Left cardiac atrium (tissue), 4 donors: Measurements from ENCODE around the gene MPZL2. TPM values are rescaled to one million over a fixed set of nuclear protein-coding genes. Genes with fewer than 3 reads are reported as not detected.
A peak's percentile ranks its signal among the peaks of the same experiment; 100 is the strongest.
"Not testable (repeated sequence)": the region's sequence is repeated elsewhere in the genome, so short reads cannot be mapped to it uniquely, and the experiment has no call there.

Experiments
- ATAC-seq, 2 donors: fragments of 200-7000 bp; cut with Tn5 transposase; one replicate each; pipeline ENCODE4 v1.9.1; 2020; ENCODE audit warnings: mild to moderate bottlenecking in 2 of 2, moderate library complexity in 2 of 2
- DNase-seq: peaks from one replicate; pipeline ENCODE4 v3.0.0-alpha.2; 2020
- intact Hi-C, 2 donors: fragments of 100-400 bp; cut with DNase I; formaldehyde crosslinking; loops; one replicate each; pipeline versions ENCODE4 v1.14.1 to v1.15.1; 2022 to 2023
- long read RNA-seq: library from polyadenylated mRNA; unstranded; transcript quantifications from one replicate; pipeline ENCODE4 v2.0.0, GENCODE V29; 2021
- total RNA-seq, 2 donors: library from RNA; stranded (reverse); fragmentation: NEBNext Ultra II Directional; extraction: Animal tissue kit (Norgen Biotek cat#: 25700); gene quantifications; one replicate each; pipeline ENCODE4 v1.2.1, GENCODE V29; 2021
- donor health status: DM: no; HTN: yes; CAD: no.
- donor health status: DM: no; HTN: yes; CAD: no; lungs with severe emphysema.
- donor health status: DM: yes; HTN: yes; CAD: no.
- donor health status: Dilated cardiomyopathy.

Gene MPZL2
- 10 to 100 TPM; 11.6 to 47.8 TPM for total RNA-seq
- long read RNA-seq, transcript MPZL2-201 (6 exons, 2,620 nt) = major isoform, 56 of 61 reads
- long read RNA-seq, partial matches to known transcripts = 0 of 61 reads
- long read RNA-seq, other reads (novel, unspliced or antisense) = 4 of 61 reads

DNA sequence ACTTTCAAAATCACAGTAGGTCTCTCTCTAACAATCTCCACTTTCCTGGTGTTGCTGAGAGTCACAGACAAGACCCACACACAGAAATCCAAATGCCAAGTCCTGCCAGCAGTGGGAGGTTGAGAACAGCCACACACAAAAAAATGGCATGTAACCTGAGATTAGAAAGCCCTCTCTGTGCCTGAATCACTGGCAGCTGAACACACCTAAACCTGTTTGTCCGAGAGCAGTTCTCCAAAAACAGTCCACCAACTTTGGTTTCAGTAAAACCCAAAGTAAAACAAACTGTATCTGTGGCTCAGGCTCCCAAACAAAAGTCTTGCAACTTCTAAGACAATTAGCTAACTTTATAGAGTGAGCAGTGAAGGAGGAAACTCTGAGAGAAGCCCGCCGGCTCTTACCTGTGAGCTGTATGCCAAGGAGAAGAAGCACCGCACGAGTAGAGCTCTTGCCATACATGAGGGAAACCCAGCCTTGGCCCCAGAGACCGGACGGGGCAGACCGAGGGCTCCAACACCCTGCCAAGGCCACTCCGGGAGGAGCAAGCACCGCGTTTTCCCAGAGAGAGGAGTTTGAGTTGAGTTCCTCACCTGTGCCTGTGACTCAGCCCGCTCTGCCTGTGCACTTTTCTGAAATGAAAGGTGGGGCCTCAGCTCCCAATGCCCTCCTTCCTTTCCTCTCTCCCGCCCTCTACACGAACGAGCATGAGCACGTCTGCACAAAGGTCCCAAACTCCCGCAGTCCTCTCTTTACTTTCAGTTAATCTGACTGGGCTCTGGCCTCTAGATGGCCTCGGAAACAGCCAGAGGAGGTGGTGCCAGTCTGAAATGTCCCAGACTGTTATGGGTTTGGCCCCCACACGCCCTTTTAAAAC is at the start of gene MPZL2:
Gene MPZL2, minus strand, starts transcription at position 603 of the 874 bp plus-strand sequence. Its CDS starts 144 bp downstream, at position 459.
- peak; percentile 49 for DNase-seq
- ATAC-seq = peak; percentile 67 to 82
- intact Hi-C loops = no loop called here

GRCh38 chr11:118313242-118313641 is 49.1 kb upstream of the MPZL2 start:
- DNase-seq (no peak), ATAC-seq (no peak)
- intact Hi-C loops = no loop called here

GRCh38 chr11:118312328-118312727 is 48.2 kb upstream of the MPZL2 start:
- no peak for DNase-seq
- intact Hi-C loops = no loop called here
- no peak for ATAC-seq

DNA sequence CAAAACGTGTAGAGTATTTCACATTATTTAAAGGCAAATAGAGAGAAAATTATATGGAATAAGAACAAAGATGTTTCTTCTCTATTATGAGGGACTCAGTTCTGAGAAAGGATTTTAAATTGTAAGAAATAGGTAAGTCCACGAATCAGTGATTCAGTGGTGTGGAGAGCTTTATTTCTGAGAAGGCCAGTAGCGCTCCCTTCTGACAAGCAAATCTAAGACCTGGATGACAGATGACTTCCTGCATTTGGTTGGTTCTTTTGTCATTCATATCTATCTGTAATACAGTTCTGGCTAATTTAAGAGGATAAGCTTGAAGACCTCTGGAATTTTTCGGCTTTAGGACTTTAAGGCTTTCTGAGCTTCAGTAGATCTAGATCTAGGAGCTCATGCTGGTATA is 47.4 kb upstream of the MPZL2 start:
- ATAC-seq = no peak

GRCh38 chr11:118310781-118311485 is 46.8 kb upstream of the MPZL2 start:
- DNase-seq (no peak), ATAC-seq (no peak)

More for the DNA sequence above, 47.4 kb upstream of the MPZL2 start:
- no peak for DNase-seq
- intact Hi-C loops = no loop called here

GRCh38 chr11:118310271-118310670 is 46.2 kb upstream of the MPZL2 start:
- ATAC-seq (no peak), DNase-seq (no peak)
- intact Hi-C loops = no loop called here

More at GRCh38 chr11:118310781-118311485, 46.8 kb upstream of the MPZL2 start:
- intact Hi-C loops = no loop called here

DNA sequence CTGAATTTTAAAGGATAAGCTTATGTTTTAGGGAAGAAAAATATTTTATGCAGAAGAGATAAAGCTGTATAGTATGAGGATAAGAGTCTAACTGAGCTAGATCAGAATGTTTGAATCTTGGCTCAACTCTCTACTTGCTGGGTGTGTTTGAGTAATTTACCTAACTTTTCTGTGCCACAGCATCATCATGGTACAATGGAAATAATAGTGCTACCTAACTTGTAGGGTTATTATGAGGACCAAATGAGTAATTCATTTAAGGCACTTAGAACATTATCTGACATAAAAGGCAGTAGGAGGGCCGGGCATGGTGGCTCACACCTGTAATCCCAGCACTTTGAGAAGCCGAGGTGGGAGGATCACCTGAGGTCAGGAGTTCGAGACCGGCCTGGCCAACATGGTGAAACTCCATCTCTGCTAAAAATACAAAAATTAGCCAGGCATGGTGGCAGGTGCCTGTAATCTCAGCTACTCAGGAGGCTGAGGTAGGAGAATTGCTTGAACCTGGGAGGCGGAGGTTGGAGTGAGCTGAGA is 45.0 kb upstream of the MPZL2 start:
- intact Hi-C loops, DNase-seq, ATAC-seq: not testable (repeated sequence)

GRCh38 chr11:118306556-118306955 is 42.5 kb upstream of the MPZL2 start:
- ATAC-seq (no peak), DNase-seq (no peak)
- intact Hi-C loops = no loop called here

DNA sequence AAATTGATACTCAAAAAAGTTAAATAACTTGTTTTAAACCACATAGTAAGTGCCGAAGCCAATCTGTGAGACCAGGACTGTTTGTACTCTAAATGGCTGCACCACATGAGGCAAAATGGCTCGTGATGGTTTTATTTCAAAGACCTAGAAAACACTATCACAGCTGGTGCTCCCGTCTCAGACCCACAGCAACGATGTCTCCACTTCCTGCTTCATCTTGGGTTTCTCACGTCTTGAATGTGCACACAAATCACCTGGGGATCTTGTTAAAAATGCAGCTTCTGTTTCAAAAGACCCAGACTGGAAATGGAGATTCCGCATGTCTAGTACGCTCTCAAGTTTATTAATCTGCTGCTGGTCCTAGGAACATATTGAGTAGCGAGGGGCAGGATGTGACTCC is 41.6 kb upstream of the MPZL2 start:
- intact Hi-C loops = no loop called here
- no peak for ATAC-seq
- DNase-seq = no peak

DNA sequence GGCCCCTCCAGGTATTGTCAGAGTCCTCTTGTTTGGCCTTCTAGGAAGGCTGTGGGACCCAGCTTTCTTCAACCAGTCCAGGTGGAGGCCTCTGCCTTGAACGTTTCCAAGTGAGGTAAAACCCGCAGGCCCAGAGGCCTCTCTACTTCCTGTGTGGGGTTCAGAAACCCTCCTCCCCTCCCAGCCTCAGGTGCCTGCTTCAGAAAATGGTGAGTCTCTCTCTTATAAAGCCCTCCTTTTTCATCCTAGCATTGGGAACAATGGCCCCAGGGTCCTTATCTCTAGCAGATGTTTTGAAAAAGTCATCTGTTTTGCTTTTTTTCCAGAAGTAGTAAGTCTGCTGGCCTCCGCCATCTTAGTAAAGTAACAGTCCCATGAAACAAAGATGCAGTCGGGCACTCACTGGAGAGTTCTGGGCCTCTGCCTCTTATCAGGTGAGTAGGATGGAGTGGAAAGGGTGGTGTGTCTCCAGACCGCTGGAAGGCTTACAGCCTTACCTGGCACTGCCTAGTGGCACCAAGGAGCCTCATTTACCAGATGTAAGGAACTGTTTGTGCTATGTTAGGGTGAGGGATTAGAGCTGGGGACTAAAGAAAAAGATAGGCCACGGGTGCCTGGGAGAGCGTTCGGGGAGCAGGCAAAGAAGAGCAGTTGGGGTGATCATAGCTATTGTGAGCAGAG is 40.6 kb upstream of the MPZL2 start, which contains the start of gene CD3E:
Gene CD3E, plus strand, starts transcription at position 163 of the 681 bp plus-strand sequence. Its CDS starts 223 bp downstream, at position 386.
- ATAC-seq = peak in 1 of 2 donors; percentile 44
- intact Hi-C loops = no loop called here

GRCh38 chr11:118304227-118304567 is 40.1 kb upstream of the MPZL2 start:
- DNase-seq (no peak), ATAC-seq (no peak)
- intact Hi-C loops = no loop called here

More for the DNA sequence above, 40.6 kb upstream of the MPZL2 start, which contains the start of gene CD3E:
- no peak for DNase-seq

DNA sequence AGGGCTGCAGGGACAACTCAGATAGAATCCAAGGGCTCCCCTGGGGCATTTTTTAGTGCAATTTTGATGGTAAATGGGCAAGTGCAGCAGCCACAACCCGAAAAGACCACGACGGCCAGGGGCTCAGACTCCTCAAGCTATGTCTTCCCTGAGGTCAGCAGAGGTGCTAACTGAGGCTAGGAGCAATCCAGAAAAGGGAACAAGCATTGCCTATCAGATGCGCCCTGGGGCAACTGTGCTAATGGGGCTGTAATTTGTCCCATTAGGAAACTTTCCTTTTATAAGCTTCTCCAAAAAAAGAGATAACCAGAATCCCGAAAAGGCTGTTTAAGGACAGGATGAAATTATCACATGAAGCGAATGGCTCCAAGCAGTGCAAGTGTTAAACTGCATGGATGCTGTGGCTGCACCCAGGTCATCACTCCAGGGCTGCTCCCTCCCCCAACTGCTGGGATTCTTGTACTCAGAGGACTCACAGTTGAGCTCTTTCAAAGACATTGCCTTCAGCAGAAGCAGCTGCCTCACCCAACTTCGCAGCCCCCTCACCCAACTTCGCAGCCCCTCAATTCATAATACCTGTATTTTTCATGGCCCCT is 37.6 kb upstream of the MPZL2 start:
- intact Hi-C loops = no loop called here
- DNase-seq = no peak
- ATAC-seq = no peak

DNA sequence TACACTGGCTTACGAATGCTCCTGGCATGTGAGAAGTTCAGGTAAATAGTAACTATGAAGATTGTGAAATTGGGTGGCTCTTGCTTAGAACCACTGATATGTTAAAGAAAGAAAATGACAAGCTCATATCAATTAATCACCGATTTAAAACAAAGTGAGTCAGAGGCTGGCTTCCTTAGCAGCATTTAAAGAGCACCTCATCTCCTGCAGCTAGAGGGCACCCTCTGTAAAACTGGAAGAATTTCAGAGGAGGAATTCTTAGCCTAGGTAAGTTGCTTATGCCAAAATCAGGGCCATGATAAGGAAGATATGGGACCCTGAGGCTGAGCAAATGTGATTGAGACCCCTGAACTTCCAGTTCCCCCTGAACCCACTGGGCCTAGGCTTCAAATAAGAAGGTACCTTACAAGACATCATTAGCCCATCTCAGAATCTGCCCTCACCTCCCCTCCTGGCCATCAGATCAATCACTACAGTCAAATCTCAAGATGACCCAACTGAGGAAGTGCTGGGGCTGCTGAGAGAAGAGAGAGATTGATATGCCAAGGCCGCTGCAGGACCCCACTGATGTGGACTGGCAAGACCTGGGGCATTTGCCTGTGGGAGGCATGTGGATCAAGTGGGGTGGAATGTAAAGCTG is 31.8 kb upstream of the MPZL2 start:
- ATAC-seq = peak in 1 of 2 donors; percentile 37
- no peak for DNase-seq
- intact Hi-C loops = loop anchor here (2.0 to 10.0 kb wide), 2 partner anchors 101 to 193 kb away; no protein-coding TSS in a partner anchor

- ATAC-seq (no peak), DNase-seq (no peak)
- intact Hi-C loops = loop anchor here in 1 of 2 donors (10.0 kb wide), 1 partner anchor 100 kb away; no protein-coding TSS in a partner anchor
These were observed 31.1 kb upstream of the MPZL2 start for GRCh38 chr11:118295199-118295598.

DNA sequence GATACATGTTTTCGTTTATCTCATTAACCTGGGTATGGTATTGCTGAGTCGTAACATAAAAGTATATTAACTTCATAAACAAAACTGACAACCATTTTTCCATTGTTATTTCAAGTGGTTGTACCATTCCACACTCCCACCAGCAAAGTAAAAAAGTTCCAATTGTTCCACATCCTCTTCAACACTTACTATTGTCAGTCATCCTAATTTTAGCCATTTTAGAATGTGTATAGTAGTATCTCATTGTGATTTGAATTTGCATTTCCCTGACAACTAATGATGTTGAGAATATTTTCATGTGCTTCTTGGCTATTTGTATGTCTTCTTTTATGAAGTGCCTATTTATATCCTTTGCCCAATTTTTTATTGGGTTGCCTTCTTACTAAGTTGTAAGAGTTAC is 30.0 kb upstream of the MPZL2 start:
- DNase-seq (no peak), ATAC-seq (no peak)
- intact Hi-C loops = loop anchor here in 1 of 2 donors (5.0 to 10.0 kb wide), 2 partner anchors 99 to 147 kb away; no protein-coding TSS in a partner anchor

DNA sequence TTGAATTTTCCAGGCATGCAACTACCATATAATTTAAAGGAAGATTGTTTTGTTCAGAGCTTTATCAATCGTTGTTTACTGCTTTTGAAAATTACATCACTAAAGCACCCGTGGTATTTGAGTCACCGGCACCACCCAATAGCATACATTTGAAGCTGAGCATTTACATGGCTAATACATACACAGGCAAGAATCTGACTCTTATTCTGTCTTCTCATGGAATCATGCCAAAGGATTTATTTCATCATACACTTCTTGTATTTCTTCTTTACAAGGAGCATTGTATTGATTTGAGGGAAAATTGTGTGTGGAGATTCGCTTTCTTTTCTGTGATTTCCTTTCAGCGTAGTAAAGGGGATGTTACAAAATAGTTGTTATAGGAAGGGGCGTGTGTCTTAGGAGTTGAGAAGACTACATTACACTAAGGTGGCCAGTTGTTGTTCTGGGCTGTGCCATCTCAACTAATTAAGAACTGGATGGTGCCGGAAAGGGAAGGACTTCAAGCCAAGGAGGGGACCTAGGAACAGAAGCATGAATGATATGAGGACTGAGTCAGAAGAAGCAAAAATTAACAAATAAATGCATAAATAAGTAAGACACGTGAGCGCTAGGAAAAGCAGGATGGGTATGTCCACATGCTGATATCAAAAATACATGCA is 27.5 kb upstream of the MPZL2 start:
- no peak for DNase-seq
- no peak for ATAC-seq
- intact Hi-C loops = loop anchor here (1.0 to 10.0 kb wide), 4 partner anchors 93 to 146 kb away; no protein-coding TSS in a partner anchor

DNA sequence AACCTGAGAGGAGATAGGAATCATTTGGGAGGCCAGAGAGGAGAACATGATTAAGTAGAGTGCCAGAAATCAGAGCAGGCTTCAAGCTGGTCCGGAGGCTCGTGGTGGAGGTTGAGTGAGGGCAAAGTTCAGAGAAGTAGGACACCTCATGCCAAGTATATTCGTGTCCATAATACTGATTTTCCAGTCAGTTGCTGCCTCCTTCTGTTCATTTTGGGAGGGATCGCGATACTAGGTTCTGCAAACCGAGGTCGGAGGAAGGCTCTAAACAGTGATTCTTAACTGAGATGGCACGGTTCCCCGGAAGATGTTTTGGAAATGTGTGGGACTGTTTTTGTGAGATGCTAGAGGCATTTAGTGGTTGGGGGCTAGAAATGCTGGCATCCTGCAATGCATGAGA is 26.8 kb upstream of the MPZL2 start:
- ATAC-seq (peak; percentile 80), DNase-seq (no peak)
- intact Hi-C loops = loop anchor here (1.0 to 10.0 kb wide), 4 partner anchors 92 to 146 kb away; no protein-coding TSS in a partner anchor
